Spleen (tissue), 7 donors: ENCODE measurements around the gene DMAP1.

Experiments used
- CTCF ChIP-seq, 11 experiments: fragments of 200-600 bp in 7 of 11; fragments of 450-650 bp in 4 of 11; sonication (generic) in 4 of 11; IDR thresholded peaks in 8 of 11; conservative IDR thresholded peaks in 3 of 11; 1 replicate in 7 of 11; 2 replicates in 4 of 11; pipeline versions ENCODE4 v1.4.0 to v1.8.0; 2016 to 2021; ENCODE audit warnings: antibody characterized with exemption in 11 of 11, inconsistent platforms in 4 of 11, mild to moderate bottlenecking in 1 of 11
- POLR2A ChIP-seq, 3 donors: fragments of 450-650 bp; IDR thresholded peaks; one replicate each; pipeline ENCODE4 v1.5.1; 2017; ENCODE audit warnings: antibody characterized with exemption in 3 of 3, mild to moderate bottlenecking in 1 of 3
- POLR2AphosphoS5 ChIP-seq, 3 donors: sonication (generic); formaldehyde crosslinking; IDR thresholded peaks; one replicate each; pipeline ENCODE4 v1.5.1; 2017; ENCODE audit warnings: antibody characterized with exemption in 3 of 3
- donor health status: DM: no; HTN: no; CAD: no; lungs with moderate emphysema.
- donor health status: DM: no; HTN: no; CAD: no.
- donor health status: DM: no; HTN: no; CAD: no.

- TF ChIP-seq POLR2A (IDR thresholded peaks at IDR 0.05) (no peak), CTCF (IDR thresholded peaks at IDR 0.05 in 8 of 11, conservative IDR thresholded peaks at IDR 0.05 in 3 of 11) (no peak), POLR2AphosphoS5 (IDR thresholded peaks at IDR 0.05) (no peak)
These were observed 38.6 kb upstream of the DMAP1 start for GRCh38 chr1:44174630-44175029.
